ENCODE data around the gene APCDD1. TPM values are rescaled to one million over a fixed set of nuclear protein-coding genes. Genes with fewer than 3 reads are reported as not detected.
"Not testable (repeated sequence)": the region's sequence is repeated elsewhere in the genome, so short reads cannot be mapped to it uniquely, and the experiment has no call there.

APCDD1 gene
- total and polyA plus RNA-seq, 2 experiments from 2014 or later, result 0.31 to 1.0 TPM

- not testable (repeated sequence) for H2AFZ ChIP-seq; H3K4me3 ChIP-seq; DNase-seq (ENCODE audit: low spot score); H3F3A ChIP-seq (replicated peaks; ENCODE audit: low read depth); H3K9me3 Mint-ChIP-seq; H3K27ac Mint-ChIP-seq; H3K79me2 ChIP-seq (replicated peaks; ENCODE audit: insufficient read depth); H4K20me1 ChIP-seq (replicated peaks; ENCODE audit: insufficient read depth); H3K27me3 ChIP-seq (ENCODE audit: insufficient read depth); H3K9me2 ChIP-seq (ENCODE audit: insufficient read depth); H3K27me3 Mint-ChIP-seq (ENCODE audit: insufficient read depth, low read depth, poor library complexity); H3K27ac ChIP-seq (ENCODE audit: low read depth); H3K4me3 Mint-ChIP-seq; ATAC-seq; H3K36me3 ChIP-seq (ENCODE audit: insufficient read depth); H3K4me2 ChIP-seq; H3K36me3 Mint-ChIP-seq (ENCODE audit: low read depth)
- H3K4me1 ChIP-seq (ENCODE audit: insufficient read depth), result peaks cover 12% of the 10 kb centered on the region
- H3K4me1 Mint-ChIP-seq, result peaks cover 30% of the 10 kb centered on the region
These were observed 9.8 kb downstream of the APCDD1 start for GRCh38 chr18:10464161-10464648.

GRCh38 chr18:10465174-10465939 lies 10.9 kb downstream of the APCDD1 start:
- H3K4me3 Mint-ChIP-seq, result no peak overlapping the region
- no peaks in the 10 kb centered on the region for H3K9me3 Mint-ChIP-seq
- no peak for TF ChIP-seq ZNF462 (CRISPR knock-in tag; IDR thresholded peaks at IDR 0.05)
- TF ChIP-seq REST (IDR thresholded peaks at IDR 0.05; ENCODE audit: unreplicated experiment), result no peak
- TF ChIP-seq EZH2phosphoT487 (IDR thresholded peaks at IDR 0.05; ENCODE audit: unreplicated experiment), result no peak
- TF ChIP-seq ETS1 (IDR thresholded peaks at IDR 0.05), result no peak
- TF ChIP-seq POLR2AphosphoS5 (IDR thresholded peaks at IDR 0.05; ENCODE audit: low read depth), result no peak
- no peak for TF ChIP-seq ZNF114 (CRISPR knock-in tag; IDR thresholded peaks at IDR 0.05)
- no peak for TF ChIP-seq CREB1 (CRISPR knock-in tag; IDR thresholded peaks at IDR 0.05; ENCODE audit: low read depth)
- no peak for TF ChIP-seq JUNB (IDR thresholded peaks at IDR 0.05; ENCODE audit: unreplicated experiment)
- Histone ChIP-seq H4K20me1 (replicated peaks; ENCODE audit: insufficient read depth) (no peaks in the 10 kb centered on the region), H3K79me2 (replicated peaks; ENCODE audit: insufficient read depth) (no peaks in the 10 kb centered on the region), H3K4me1 (ENCODE audit: insufficient read depth) (peaks cover 12% of the 10 kb centered on the region), H3K36me3 (ENCODE audit: insufficient read depth) (no peaks in the 10 kb centered on the region), H2AFZ (no peak overlapping the region), H3K9me2 (ENCODE audit: insufficient read depth) (no peaks in the 10 kb centered on the region; the same call in 1 of the 2 replicates), H3K27ac (ENCODE audit: low read depth) (no peak overlapping the region), H3K4me2 (no peak overlapping the region), H3F3A (replicated peaks; ENCODE audit: low read depth) (no peaks in the 10 kb centered on the region), H3K27me3 (ENCODE audit: insufficient read depth) (no peaks in the 10 kb centered on the region), H3K4me3 (no peak overlapping the region)
- H3K27ac Mint-ChIP-seq, result no peak overlapping the region
- ATAC-seq, result no peak
- DNase-seq (ENCODE audit: low spot score), result no peak
- peaks cover 34% of the 10 kb centered on the region for H3K4me1 Mint-ChIP-seq
- H3K27me3 Mint-ChIP-seq (ENCODE audit: insufficient read depth, low read depth, poor library complexity), result peaks cover 3% of the 10 kb centered on the region
- no peaks in the 10 kb centered on the region for H3K36me3 Mint-ChIP-seq (ENCODE audit: low read depth)

Data from GM23338 (cell line).